Trophoblast cell (in vitro differentiated cells and primary cell): ENCODE data around the gene NSMF.

Experiments used
- DNase-seq, 2 donors: peaks; one replicate each; pipeline ENCODE4 v3.0.0-alpha.2; 2016
- H2AFZ ChIP-seq: 2 replicates; pipeline ENCODE4 v1.6.1; 2013; ENCODE audit warnings: low read length, moderate library complexity, mild to moderate bottlenecking; ENCODE audit not compliant: insufficient read depth, poor library complexity
- H2AK5ac ChIP-seq: 2 replicates; pipeline ENCODE4 v1.6.1; 2013; ENCODE audit warnings: mild to moderate bottlenecking, low read length
- H2BK120ac ChIP-seq: 2 replicates; pipeline ENCODE4 v1.6.1; 2013; ENCODE audit warnings: low read length, mild to moderate bottlenecking, moderate library complexity; ENCODE audit not compliant: insufficient read depth, poor library complexity
- H2BK12ac ChIP-seq: 2 replicates; pipeline ENCODE4 v1.6.1; 2013; ENCODE audit warnings: mild to moderate bottlenecking, low read length, moderate library complexity
- H2BK5ac ChIP-seq: 2 replicates; pipeline ENCODE4 v1.6.1; 2013; ENCODE audit warnings: low read length, low read depth, moderate library complexity, mild to moderate bottlenecking; ENCODE audit not compliant: poor library complexity
- H3K14ac ChIP-seq: 2 replicates; pipeline ENCODE4 v1.6.1; 2013; ENCODE audit warnings: mild to moderate bottlenecking, low read length
- H3K18ac ChIP-seq: 2 replicates; pipeline ENCODE4 v1.6.1; 2013; ENCODE audit warnings: mild to moderate bottlenecking, low read length
- H3K23ac ChIP-seq: 2 replicates; pipeline ENCODE4 v1.6.1; 2013; ENCODE audit warnings: low read length
- H3K27ac ChIP-seq: 2 replicates; pipeline ENCODE4 v1.5.1; 2013; ENCODE audit warnings: low read depth, mild to moderate bottlenecking, inconsistent platforms, low read length, moderate library complexity
- H3K27me3 ChIP-seq: 2 replicates; pipeline ENCODE4 v1.6.1; 2013; ENCODE audit warnings: inconsistent platforms, mild to moderate bottlenecking, low read length, moderate library complexity; ENCODE audit not compliant: insufficient read depth
- H3K36me3 ChIP-seq, 2 experiments: 1 replicate in 1 of 2; 2 replicates in 1 of 2; pipeline ENCODE4 v1.6.1; 2013; ENCODE audit warnings: low read length in 2 of 2, mild to moderate bottlenecking in 2 of 2, moderate library complexity in 1 of 2; ENCODE audit not compliant: insufficient read depth in 2 of 2, control insufficient read depth in 1 of 2
- H3K4ac ChIP-seq: 2 replicates; pipeline ENCODE4 v1.6.1; 2013; ENCODE audit warnings: low read depth, mild to moderate bottlenecking, low read length, moderate library complexity
- H3K4me1 ChIP-seq, 2 experiments: 1 replicate in 1 of 2; 2 replicates in 1 of 2; pipeline ENCODE4 v1.6.1; 2013; ENCODE audit warnings: low read length in 2 of 2, mild to moderate bottlenecking in 2 of 2, moderate library complexity in 1 of 2; ENCODE audit not compliant: insufficient read depth in 2 of 2, control insufficient read depth in 1 of 2
- H3K4me2 ChIP-seq: 2 replicates; pipeline ENCODE4 v1.6.1; 2013; ENCODE audit warnings: inconsistent platforms, mild to moderate bottlenecking, low read length, moderate library complexity
- H3K4me3 ChIP-seq: 2 replicates; pipeline ENCODE4 v1.5.1; 2013; ENCODE audit warnings: mild to moderate bottlenecking, low read depth, low read length, inconsistent platforms
- H3K79me1 ChIP-seq: one replicate; pipeline ENCODE4 v1.6.1; 2013; ENCODE audit warnings: low read length
- H3K79me2 ChIP-seq: 2 replicates; pipeline ENCODE4 v1.6.1; 2013; ENCODE audit warnings: low read length, mild to moderate bottlenecking; ENCODE audit not compliant: control insufficient read depth, insufficient read depth, poor library complexity
- H3K9ac ChIP-seq: 2 replicates; pipeline ENCODE4 v1.6.1; 2013; ENCODE audit warnings: mild to moderate bottlenecking, low read length
- H3K9me3 ChIP-seq: 2 replicates; pipeline ENCODE4 v1.6.1; 2013; ENCODE audit warnings: low read depth, mild to moderate bottlenecking, control low read depth, inconsistent platforms, low read length; ENCODE audit not compliant: insufficient read depth
- H4K12ac ChIP-seq: 2 replicates; pipeline ENCODE4 v1.6.1; 2013; ENCODE audit warnings: low read depth, mild to moderate bottlenecking, low read length, moderate library complexity
- H4K8ac ChIP-seq: 2 replicates; pipeline ENCODE4 v1.6.1; 2013; ENCODE audit warnings: low read depth, mild to moderate bottlenecking, low read length, moderate library complexity
- H4K91ac ChIP-seq: one replicate; pipeline ENCODE4 v1.6.1; 2013; ENCODE audit warnings: low read depth, mild to moderate bottlenecking, low read length, moderate library complexity
- WGBS: extraction: QIAGEN DNeasy Blood & Tissue Kit; methylation state at CpG from one replicate; pipeline ENCODE4 v1.1.7; 2013; ENCODE audit warnings: missing lambda C conversion rate; ENCODE audit not compliant: insufficient read length, insufficient coverage; ENCODE audit errors: extremely low coverage; 5-methylcytosine and 5-hydroxymethylcytosine counted together

Gene NSMF

DNA sequence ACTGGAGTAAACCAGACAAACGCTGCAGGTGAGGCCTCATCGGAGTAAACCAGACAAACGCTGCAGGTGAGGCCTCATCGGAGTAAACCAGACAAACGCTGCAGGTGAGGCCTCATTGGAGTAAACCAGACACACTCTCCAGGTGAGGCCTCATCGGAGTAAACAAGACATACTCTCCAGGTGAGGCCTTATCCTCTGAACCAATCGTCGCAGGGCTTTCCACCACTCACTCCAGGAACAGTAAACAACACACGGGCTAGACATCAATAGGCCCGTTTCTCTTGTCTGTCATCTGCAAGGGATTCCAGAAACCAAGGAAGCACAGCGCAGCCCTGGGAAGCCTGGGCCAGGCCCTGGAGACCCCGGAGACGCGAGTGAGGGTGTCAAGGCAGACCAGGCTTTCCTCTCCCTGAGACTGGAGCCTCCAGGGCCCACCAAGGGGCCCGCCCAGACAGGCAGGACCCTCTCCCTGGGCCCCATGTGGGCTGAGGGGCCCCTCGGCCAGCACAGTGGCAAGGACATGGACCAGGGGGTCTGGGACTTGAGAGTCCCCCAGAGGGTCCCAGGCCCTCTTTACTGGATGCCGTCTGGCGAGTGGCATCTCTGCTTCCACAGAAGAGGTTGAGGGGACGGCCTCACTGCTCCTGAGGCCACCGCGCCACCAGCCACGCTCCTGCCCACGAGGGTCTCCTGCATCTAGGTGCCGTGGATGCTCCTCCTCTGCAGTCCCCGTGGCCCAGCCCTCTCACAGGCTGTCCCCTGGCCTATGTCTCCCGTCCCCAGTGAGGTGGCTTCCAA is 26.4 kb upstream of the NSMF start:
- no CpG with 5 or more reads among the region's 26 CpGs for WGBS
- H3K9ac ChIP-seq = no peak overlapping the region
- H2BK5ac ChIP-seq = no peak overlapping the region
- H3K79me2 ChIP-seq = no peaks in the 10 kb centered on the region
- DNase-seq = peak in 1 of 2 donors; percentile 38
- H3K23ac ChIP-seq = no peak overlapping the region
- no peak overlapping the region for H3K4me2 ChIP-seq
- H4K8ac ChIP-seq = no peak overlapping the region
- no peaks in the 10 kb centered on the region for H3K27me3 ChIP-seq
- no peak overlapping the region for H3K4me3 ChIP-seq
- no peak overlapping the region for H4K91ac ChIP-seq
- no peak overlapping the region for H3K4ac ChIP-seq
- no peak overlapping the region for H2AK5ac ChIP-seq
- H3K14ac ChIP-seq = no peak overlapping the region
- no peak overlapping the region for H4K12ac ChIP-seq
- no peak overlapping the region for H2BK12ac ChIP-seq
- no peak overlapping the region for H2AFZ ChIP-seq
- no peak overlapping the region for H2BK120ac ChIP-seq
- no peaks in the 10 kb centered on the region for H3K9me3 ChIP-seq
- H3K79me1 ChIP-seq = no peaks in the 10 kb centered on the region
- no peak overlapping the region for H3K27ac ChIP-seq
- H3K18ac ChIP-seq = no peak overlapping the region
- H3K4me1 ChIP-seq = peaks cover 8 to 16% of the 10 kb centered on the region in 2 experiments
- no peaks in the 10 kb centered on the region for H3K36me3 ChIP-seq

GRCh38 chr9:137484551-137485315 is 25.6 kb upstream of the NSMF start:
- H4K91ac ChIP-seq = no peak overlapping the region
- H2BK120ac ChIP-seq = no peak overlapping the region
- no peak overlapping the region for H2AK5ac ChIP-seq
- H3K27ac ChIP-seq = no peak overlapping the region
- H2BK12ac ChIP-seq = no peak overlapping the region
- no peak overlapping the region for H2AFZ ChIP-seq
- peak; percentile 59 to 66 for DNase-seq
- no peak overlapping the region for H3K4me2 ChIP-seq
- no peak overlapping the region for H2BK5ac ChIP-seq
- H3K4me3 ChIP-seq = no peak overlapping the region
- H3K36me3 ChIP-seq = no peaks in the 10 kb centered on the region
- H3K79me1 ChIP-seq = no peaks in the 10 kb centered on the region
- H3K79me2 ChIP-seq = no peaks in the 10 kb centered on the region
- H3K27me3 ChIP-seq = no peaks in the 10 kb centered on the region
- WGBS = no CpG with 5 or more reads among the region's 27 CpGs
- H3K9ac ChIP-seq = no peak overlapping the region
- no peak overlapping the region for H4K12ac ChIP-seq
- H3K23ac ChIP-seq = no peak overlapping the region
- H3K4ac ChIP-seq = no peak overlapping the region
- no peak overlapping the region for H3K14ac ChIP-seq
- peaks cover 8 to 16% of the 10 kb centered on the region in 2 experiments for H3K4me1 ChIP-seq
- no peak overlapping the region for H4K8ac ChIP-seq
- H3K18ac ChIP-seq = no peak overlapping the region
- no peaks in the 10 kb centered on the region for H3K9me3 ChIP-seq

GRCh38 chr9:137482094-137482781 is 23.1 kb upstream of the NSMF start:
- H2AFZ ChIP-seq = no peak overlapping the region
- H2BK120ac ChIP-seq = no peak overlapping the region
- peak overlapping the region; percentile 28 for H4K91ac ChIP-seq
- no peak overlapping the region for H3K14ac ChIP-seq
- H2BK12ac ChIP-seq = no peak overlapping the region
- H2AK5ac ChIP-seq = no peak overlapping the region
- no peaks in the 10 kb centered on the region for H3K79me2 ChIP-seq
- no peak overlapping the region for H4K12ac ChIP-seq
- H3K9me3 ChIP-seq = no peaks in the 10 kb centered on the region
- no peak overlapping the region for H3K18ac ChIP-seq
- no peak overlapping the region for H3K23ac ChIP-seq
- H3K4ac ChIP-seq = no peak overlapping the region
- peaks cover 18 to 28% of the 10 kb centered on the region in 2 experiments for H3K4me1 ChIP-seq
- H4K8ac ChIP-seq = no peak overlapping the region
- H3K27me3 ChIP-seq = no peaks in the 10 kb centered on the region
- H3K4me2 ChIP-seq = no peak overlapping the region
- WGBS = no CpG with 5 or more reads among the region's 26 CpGs
- no peak overlapping the region for H3K4me3 ChIP-seq
- DNase-seq = peak; percentile 90 to 92
- no peaks in the 10 kb centered on the region for H3K36me3 ChIP-seq
- H2BK5ac ChIP-seq = no peak overlapping the region
- H3K79me1 ChIP-seq = no peaks in the 10 kb centered on the region
- no peak overlapping the region for H3K27ac ChIP-seq
- H3K9ac ChIP-seq = no peak overlapping the region
